H9 (cell line): Measurements from ENCODE around the gene EFL1. TPM values are rescaled to one million over a fixed set of nuclear protein-coding genes. Genes with fewer than 3 reads are reported as not detected.

Source experiments
- DNase-seq: peaks from one replicate; pipeline ENCODE4 v3.0.0-alpha.2; 2017
- H2AFZ ChIP-seq: one replicate; pipeline ENCODE4 v1.6.1; 2013; ENCODE audit warnings: mild to moderate bottlenecking, low read length, control low read depth, moderate library complexity
- H2AK5ac ChIP-seq: 2 replicates; pipeline ENCODE4 v1.6.1; 2013; ENCODE audit warnings: low read length, control low read depth, mixed read lengths; ENCODE audit not compliant: insufficient read length
- H2BK120ac ChIP-seq: one replicate; pipeline ENCODE4 v1.6.1; 2013; ENCODE audit warnings: low read depth, mild to moderate bottlenecking, low read length, control low read depth, inconsistent platforms; ENCODE audit not compliant: poor library complexity, severe bottlenecking
- H2BK12ac ChIP-seq: 2 replicates; pipeline ENCODE4 v1.6.1; 2013; ENCODE audit warnings: low read length, control low read depth, mixed read lengths, low read depth; ENCODE audit not compliant: insufficient read length
- H2BK15ac ChIP-seq: 2 replicates; pipeline ENCODE4 v1.6.1; 2013; ENCODE audit warnings: low read depth, low read length, control low read depth
- H2BK20ac ChIP-seq: one replicate; pipeline ENCODE4 v1.6.1; 2013; ENCODE audit warnings: low read depth, mild to moderate bottlenecking, low read length, control low read depth, inconsistent platforms; ENCODE audit not compliant: poor library complexity, severe bottlenecking
- H2BK5ac ChIP-seq: 2 replicates; pipeline ENCODE4 v1.6.1; 2013; ENCODE audit warnings: low read length, control low read depth, mixed read lengths; ENCODE audit not compliant: insufficient read length
- H3K14ac ChIP-seq: 2 replicates; pipeline ENCODE4 v1.6.1; 2013; ENCODE audit warnings: low read length, control low read depth; ENCODE audit not compliant: insufficient read depth
- H3K18ac ChIP-seq: 2 replicates; pipeline ENCODE4 v1.6.1; 2013; ENCODE audit warnings: low read depth, mild to moderate bottlenecking, mixed read lengths, low read length, control low read depth; ENCODE audit not compliant: insufficient read length
- H3K23ac ChIP-seq: 2 replicates; pipeline ENCODE4 v1.6.1; 2013; ENCODE audit warnings: low read length, control low read depth, mixed read lengths, low read depth; ENCODE audit not compliant: insufficient read length
- H3K23me2 ChIP-seq: 2 replicates; pipeline ENCODE4 v1.6.1; 2013; ENCODE audit warnings: low read depth, mild to moderate bottlenecking, mixed read lengths, low read length, control low read depth; ENCODE audit not compliant: insufficient read length, poor library complexity, severe bottlenecking
- H3K27ac ChIP-seq: 2 replicates; pipeline ENCODE4 v1.5.1; 2013; ENCODE audit warnings: low read length, control low read depth, mixed read lengths, low read depth; ENCODE audit not compliant: insufficient read length
- H3K27me3 ChIP-seq: 2 replicates; pipeline ENCODE4 v1.6.1; 2013; ENCODE audit warnings: low read length, control low read depth, inconsistent platforms; ENCODE audit not compliant: insufficient read depth
- H3K4ac ChIP-seq: 2 replicates; pipeline ENCODE4 v1.6.1; 2013; ENCODE audit warnings: low read depth, mild to moderate bottlenecking, control low read depth, inconsistent platforms, low read length, moderate library complexity
- H3K4me1 ChIP-seq: 2 replicates; pipeline ENCODE4 v1.6.1; 2013; ENCODE audit warnings: low read length, control low read depth, inconsistent platforms; ENCODE audit not compliant: insufficient read depth
- H3K4me2 ChIP-seq: 2 replicates; pipeline ENCODE4 v1.6.1; 2013; ENCODE audit warnings: low read length, control low read depth, mixed read lengths; ENCODE audit not compliant: insufficient read length, insufficient read depth
- H3K56ac ChIP-seq: 2 replicates; pipeline ENCODE4 v1.6.1; 2013; ENCODE audit warnings: low read depth, mild to moderate bottlenecking, mixed read lengths, low read length, control low read depth; ENCODE audit not compliant: insufficient read length
- H3K79me1 ChIP-seq: 2 replicates; pipeline ENCODE4 v1.6.1; 2013; ENCODE audit warnings: low read depth, mild to moderate bottlenecking, moderate library complexity, low read length, control low read depth, inconsistent platforms; ENCODE audit not compliant: insufficient read depth, poor library complexity, severe bottlenecking
- H3K79me2 ChIP-seq: 2 replicates; pipeline ENCODE4 v1.6.1; 2013; ENCODE audit warnings: low read length, control low read depth, inconsistent platforms; ENCODE audit not compliant: insufficient read depth
- H3K9ac ChIP-seq: 2 replicates; pipeline ENCODE4 v1.6.1; 2013; ENCODE audit warnings: low read length, control low read depth, mixed read lengths; ENCODE audit not compliant: insufficient read length; ENCODE audit errors: extremely low read depth
- H3K9me3 ChIP-seq: one replicate; pipeline ENCODE4 v1.6.1; 2013; ENCODE audit warnings: low read depth, low read length, inconsistent platforms; ENCODE audit not compliant: control insufficient read depth
- H3T11ph ChIP-seq: one replicate; pipeline ENCODE4 v1.6.1; 2013; ENCODE audit warnings: mild to moderate bottlenecking, low read length, control low read depth, inconsistent platforms
- H4K20me1 ChIP-seq: one replicate; pipeline ENCODE4 v1.6.1; 2013; ENCODE audit not compliant: control insufficient read depth, insufficient read length, insufficient read depth
- H4K5ac ChIP-seq: 2 replicates; pipeline ENCODE4 v1.6.1; 2013; ENCODE audit warnings: low read depth, mild to moderate bottlenecking, mixed read lengths, low read length, control low read depth; ENCODE audit not compliant: insufficient read length
- H4K8ac ChIP-seq: replicated peaks from 2 replicates; pipeline ENCODE4 v1.6.1; 2013; ENCODE audit warnings: low read length, control low read depth, mixed read lengths, low read depth; ENCODE audit not compliant: insufficient read length
- H4K91ac ChIP-seq: 2 replicates; pipeline ENCODE4 v1.6.1; 2013; ENCODE audit warnings: low read depth, mild to moderate bottlenecking, moderate library complexity, mixed read lengths, low read length, control low read depth; ENCODE audit not compliant: insufficient read length
- H3K27ac Mint-ChIP-seq, 3 experiments: 2 replicates in 2 of 3; 3 replicates in 1 of 3; pipeline ENCODE4 v1.8.0; 2020 to 2021; ENCODE audit warnings: mixed read lengths in 3 of 3, mild to moderate bottlenecking in 1 of 3, moderate library complexity in 1 of 3
- H3K27me3 Mint-ChIP-seq: 2 replicates; pipeline ENCODE4 v1.8.0; 2021; ENCODE audit warnings: low read depth, mild to moderate bottlenecking, moderate library complexity, mixed read lengths
- H3K36me3 Mint-ChIP-seq, 3 experiments: 2 replicates in 2 of 3; 3 replicates in 1 of 3; pipeline ENCODE4 v1.8.0; 2020 to 2021; ENCODE audit warnings: low read depth in 3 of 3, mixed read lengths in 3 of 3; ENCODE audit not compliant: insufficient read depth in 1 of 3
- H3K4me1 Mint-ChIP-seq, 2 experiments: 2 replicates each; pipeline ENCODE4 v1.8.0; 2020; ENCODE audit warnings: mixed read lengths in 2 of 2
- H3K4me3 Mint-ChIP-seq, 2 experiments: 2 replicates in 1 of 2; 3 replicates in 1 of 2; pipeline ENCODE4 v1.8.0; 2020 to 2021; ENCODE audit warnings: mild to moderate bottlenecking in 2 of 2, mixed read lengths in 2 of 2, moderate library complexity in 1 of 2
- H3K9me3 Mint-ChIP-seq, 2 experiments: 2 replicates in 1 of 2; 3 replicates in 1 of 2; pipeline ENCODE4 v1.8.0; 2020; ENCODE audit warnings: mild to moderate bottlenecking in 2 of 2, mixed read lengths in 2 of 2, moderate library complexity in 1 of 2
- WGBS: extraction: QIAGEN DNeasy Blood & Tissue Kit; methylation state at CpG from one replicate; pipeline ENCODE4 v1.1.7; 2013; ENCODE audit warnings: missing lambda C conversion rate, low lambda C conversion rate, mixed read lengths; ENCODE audit not compliant: insufficient read length; ENCODE audit errors: extremely low coverage; 5-methylcytosine and 5-hydroxymethylcytosine counted together
- total RNA-seq: library from RNA; stranded (reverse); gene quantifications from 2 replicates; pipeline ENCODE4 v1.2.1, GENCODE V29; 2021
- TF ChIP-seq, protein P1 (sequence below): fragments of 200-600 bp; sonication (generic); conservative IDR thresholded peaks from 3 replicates; pipeline ENCODE4 v1.8.0; 2021; ENCODE audit warnings: antibody characterized with exemption, mild to moderate bottlenecking

Gene EFL1
- total RNA-seq, 1 experiment from 2014 or later: 29.4 TPM

DNA sequence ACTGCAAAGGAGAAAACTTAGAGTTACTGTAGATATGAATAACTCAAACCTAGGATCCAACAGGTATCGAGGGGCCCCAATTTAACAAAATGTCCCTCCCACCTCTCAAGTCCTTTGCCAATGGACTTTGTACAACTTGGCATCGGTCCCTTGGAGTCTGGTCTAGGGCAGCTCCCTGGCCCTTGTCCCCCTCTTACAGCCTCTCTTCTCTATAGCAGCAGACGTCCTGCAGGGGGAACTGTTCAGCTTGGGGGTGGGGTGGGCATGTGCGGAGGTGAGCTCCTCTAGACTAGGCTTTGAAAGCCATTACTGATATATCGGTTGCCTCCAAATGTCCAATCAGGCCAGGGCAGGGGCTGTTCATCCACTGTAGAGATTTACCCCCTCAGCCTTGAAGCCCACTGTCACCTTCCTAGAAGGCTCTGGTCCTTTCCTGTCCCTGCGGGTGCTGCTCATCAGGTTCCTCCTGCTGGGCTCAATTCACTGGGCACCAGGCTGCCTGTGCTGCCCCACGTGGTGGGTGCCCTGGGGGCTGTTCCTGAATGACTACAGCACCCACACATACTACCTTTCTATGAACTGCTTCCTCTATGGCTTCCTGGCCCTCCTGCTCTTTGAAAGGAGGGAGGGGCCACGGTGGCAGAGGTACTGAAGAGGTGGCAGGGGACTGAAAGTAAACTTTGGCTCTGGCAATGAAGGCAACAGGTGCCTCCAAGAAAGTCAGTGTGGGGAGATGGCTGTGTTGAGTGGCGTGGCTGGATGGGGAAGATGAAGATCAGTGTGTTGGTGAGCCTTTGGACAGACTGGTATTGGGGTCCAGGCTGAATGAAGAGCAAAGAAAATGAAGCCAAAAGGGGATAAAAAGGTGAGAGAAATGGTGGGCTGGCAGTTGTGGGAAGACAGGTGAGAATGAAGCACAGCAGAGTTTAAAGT lies 137.9 kb downstream of the EFL1 start:
- H3K36me3 Mint-ChIP-seq: peaks cover 0 to 4% (median 0%) of the 10 kb centered on the region in 3 experiments; a peak in 2 of 7 replicates
- H3K9ac ChIP-seq: no peak overlapping the region
- H4K8ac ChIP-seq: no peak overlapping the region
- no peak for DNase-seq
- no peaks in the 10 kb centered on the region for H3K4me1 ChIP-seq
- no peak overlapping the region for H3K14ac ChIP-seq
- no peak overlapping the region for H3K4ac ChIP-seq
- H3K79me1 ChIP-seq: no peaks in the 10 kb centered on the region
- no peak overlapping the region for H2BK15ac ChIP-seq
- H3K4me3 Mint-ChIP-seq: no peak overlapping the region
- no peak overlapping the region for H2BK12ac ChIP-seq
- H3K27me3 Mint-ChIP-seq: no peaks in the 10 kb centered on the region
- H3K56ac ChIP-seq: no peak overlapping the region
- no peak overlapping the region for H2BK20ac ChIP-seq
- H3K9me3 ChIP-seq: no peaks in the 10 kb centered on the region
- H3K4me2 ChIP-seq: no peak overlapping the region
- H2BK5ac ChIP-seq: no peak overlapping the region
- no peak overlapping the region for H4K5ac ChIP-seq
- H3K27ac ChIP-seq: no peak overlapping the region
- H3K27ac Mint-ChIP-seq: peak overlapping the region in 2 of 3 experiments; percentile 10 to 30; a peak in 2 of 7 replicates
- H3T11ph ChIP-seq: no peak overlapping the region
- no peaks in the 10 kb centered on the region for H3K9me3 Mint-ChIP-seq
- no peak overlapping the region for H4K91ac ChIP-seq
- no CpG with 5 or more reads among the region's 9 CpGs for WGBS
- no peak overlapping the region for H2AFZ ChIP-seq
- no peak overlapping the region for H2AK5ac ChIP-seq
- H3K27me3 ChIP-seq: no peaks in the 10 kb centered on the region
- H3K79me2 ChIP-seq: no peaks in the 10 kb centered on the region
- TF ChIP-seq, protein P1, sequence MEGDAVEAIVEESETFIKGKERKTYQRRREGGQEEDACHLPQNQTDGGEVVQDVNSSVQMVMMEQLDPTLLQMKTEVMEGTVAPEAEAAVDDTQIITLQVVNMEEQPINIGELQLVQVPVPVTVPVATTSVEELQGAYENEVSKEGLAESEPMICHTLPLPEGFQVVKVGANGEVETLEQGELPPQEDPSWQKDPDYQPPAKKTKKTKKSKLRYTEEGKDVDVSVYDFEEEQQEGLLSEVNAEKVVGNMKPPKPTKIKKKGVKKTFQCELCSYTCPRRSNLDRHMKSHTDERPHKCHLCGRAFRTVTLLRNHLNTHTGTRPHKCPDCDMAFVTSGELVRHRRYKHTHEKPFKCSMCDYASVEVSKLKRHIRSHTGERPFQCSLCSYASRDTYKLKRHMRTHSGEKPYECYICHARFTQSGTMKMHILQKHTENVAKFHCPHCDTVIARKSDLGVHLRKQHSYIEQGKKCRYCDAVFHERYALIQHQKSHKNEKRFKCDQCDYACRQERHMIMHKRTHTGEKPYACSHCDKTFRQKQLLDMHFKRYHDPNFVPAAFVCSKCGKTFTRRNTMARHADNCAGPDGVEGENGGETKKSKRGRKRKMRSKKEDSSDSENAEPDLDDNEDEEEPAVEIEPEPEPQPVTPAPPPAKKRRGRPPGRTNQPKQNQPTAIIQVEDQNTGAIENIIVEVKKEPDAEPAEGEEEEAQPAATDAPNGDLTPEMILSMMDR: peak; percentile 40
- H3K4me1 Mint-ChIP-seq: no peaks in the 10 kb centered on the region
- no peaks in the 10 kb centered on the region for H3K23me2 ChIP-seq
- no peaks in the 10 kb centered on the region for H4K20me1 ChIP-seq
- H3K18ac ChIP-seq: no peak overlapping the region
- H3K23ac ChIP-seq: no peak overlapping the region
- H2BK120ac ChIP-seq: no peak overlapping the region
